ENCODE data around the gene VCAM1.

DNA sequence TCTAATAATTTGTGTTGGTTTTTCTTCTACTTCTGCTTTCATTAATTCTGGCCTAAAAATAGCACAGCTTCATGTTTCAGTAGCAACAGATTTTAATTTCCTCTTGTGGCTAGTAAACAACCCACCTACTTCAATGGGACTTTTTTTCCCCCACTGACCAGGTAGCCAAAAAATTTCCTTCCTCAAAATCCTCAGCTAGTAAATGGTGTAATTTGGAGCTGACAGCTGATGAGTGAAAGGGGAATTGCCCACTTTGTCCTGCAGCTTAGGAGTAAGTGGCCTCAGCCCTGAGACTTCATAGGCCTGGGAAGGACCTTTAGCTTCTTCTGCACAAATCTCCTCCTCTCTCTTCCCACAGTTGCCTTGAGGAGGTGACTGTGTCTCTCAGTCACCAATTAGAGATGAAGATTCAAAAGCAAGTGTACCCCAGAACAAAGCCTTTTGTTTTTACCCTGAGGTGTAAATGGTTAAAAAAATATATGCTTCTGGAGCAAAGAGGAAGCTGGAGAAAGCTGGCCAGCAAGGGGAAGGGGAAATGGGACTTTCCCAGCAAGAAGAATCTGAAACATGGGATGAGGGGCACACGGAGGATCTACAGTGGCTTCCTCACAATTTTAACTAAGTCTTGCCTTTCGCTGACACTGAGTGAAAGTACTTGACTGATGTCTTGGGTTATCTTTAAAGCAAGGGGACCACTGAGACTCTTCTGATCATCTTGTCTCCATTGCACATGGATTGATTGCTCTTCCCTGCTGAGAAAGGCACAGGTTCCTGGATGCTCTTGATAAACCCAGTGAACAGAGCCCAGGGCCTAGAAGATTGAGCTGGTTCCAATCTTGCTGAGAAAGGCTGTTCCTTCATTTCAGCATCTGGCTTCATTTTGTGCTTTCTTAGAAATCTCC lies 35.8 kb upstream of the VCAM1 start:
- TF ChIP-seq, protein P1, sequence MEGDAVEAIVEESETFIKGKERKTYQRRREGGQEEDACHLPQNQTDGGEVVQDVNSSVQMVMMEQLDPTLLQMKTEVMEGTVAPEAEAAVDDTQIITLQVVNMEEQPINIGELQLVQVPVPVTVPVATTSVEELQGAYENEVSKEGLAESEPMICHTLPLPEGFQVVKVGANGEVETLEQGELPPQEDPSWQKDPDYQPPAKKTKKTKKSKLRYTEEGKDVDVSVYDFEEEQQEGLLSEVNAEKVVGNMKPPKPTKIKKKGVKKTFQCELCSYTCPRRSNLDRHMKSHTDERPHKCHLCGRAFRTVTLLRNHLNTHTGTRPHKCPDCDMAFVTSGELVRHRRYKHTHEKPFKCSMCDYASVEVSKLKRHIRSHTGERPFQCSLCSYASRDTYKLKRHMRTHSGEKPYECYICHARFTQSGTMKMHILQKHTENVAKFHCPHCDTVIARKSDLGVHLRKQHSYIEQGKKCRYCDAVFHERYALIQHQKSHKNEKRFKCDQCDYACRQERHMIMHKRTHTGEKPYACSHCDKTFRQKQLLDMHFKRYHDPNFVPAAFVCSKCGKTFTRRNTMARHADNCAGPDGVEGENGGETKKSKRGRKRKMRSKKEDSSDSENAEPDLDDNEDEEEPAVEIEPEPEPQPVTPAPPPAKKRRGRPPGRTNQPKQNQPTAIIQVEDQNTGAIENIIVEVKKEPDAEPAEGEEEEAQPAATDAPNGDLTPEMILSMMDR (conservative IDR thresholded peaks at IDR 0.05; ENCODE audit: low read length), result no peak
- no peak for TF ChIP-seq EZH2phosphoT487 (IDR thresholded peaks at IDR 0.05; ENCODE audit: borderline replicate concordance, low read depth, low read length)

Measured in OCI-LY7 (cell line).